K562 (cell line): ENCODE results near the gene THSD8. TPM values are rescaled to one million over a fixed set of nuclear protein-coding genes. Genes with fewer than 3 reads are reported as not detected.

Experiments
- ATF7 ChIP-seq: fragments of 450-650 bp; IDR thresholded peaks from 2 replicates; pipeline ENCODE4 v1.7.1; 2014; ENCODE audit warnings: mild to moderate bottlenecking, moderate library complexity
- CHD7 ChIP-seq: fragments of 200-600 bp; sonication (generic); IDR thresholded peaks from one replicate; pipeline ENCODE4 v1.6.1; 2012; ENCODE audit warnings: mild to moderate bottlenecking, low read depth, low read length, inconsistent platforms
- EZH2 ChIP-seq: IDR thresholded peaks from 2 replicates; pipeline ENCODE4 v1.6.1; 2012; ENCODE audit warnings: low read depth, mild to moderate bottlenecking, inconsistent platforms, low read length, borderline replicate concordance
- HOMEZ ChIP-seq: fragments of 250-450 bp; sonication (Bioruptor Pico); IDR thresholded peaks from 2 replicates; pipeline ENCODE4 v1.4.0; 2020; ENCODE audit warnings: mild to moderate bottlenecking, moderate library complexity
- NBN ChIP-seq: fragments of 450-650 bp; IDR thresholded peaks from 2 replicates; pipeline ENCODE4 v1.6.1; 2016; ENCODE audit warnings: low read depth, mild to moderate bottlenecking
- RCOR1 ChIP-seq, 2 experiments: IDR thresholded peaks; 2 replicates each; pipeline ENCODE4 v1.6.1; 2012; ENCODE audit warnings: low read depth in 2 of 2, low read length in 2 of 2, borderline replicate concordance in 1 of 2, improper control_type of control experiment in 1 of 2
- YBX1 ChIP-seq: fragments of 450-650 bp; IDR thresholded peaks from 2 replicates; pipeline ENCODE4 v1.7.1; 2016; ENCODE audit warnings: mild to moderate bottlenecking
- ZNF121 ChIP-seq: sonication (generic); formaldehyde crosslinking; conservative IDR thresholded peaks from 2 replicates; pipeline ENCODE4 v1.8.0; 2022; ENCODE audit warnings: missing genetic modification reagents
- ZNF354B ChIP-seq: fragments of 250-450 bp; sonication (Bioruptor Pico); IDR thresholded peaks from 2 replicates; pipeline ENCODE4 v1.4.0; 2020
- ZSCAN32 ChIP-seq: fragments of 450-650 bp; formaldehyde crosslinking; IDR thresholded peaks from 2 replicates; pipeline ENCODE4 v1.4.0; 2020; ENCODE audit warnings: mild to moderate bottlenecking, moderate library complexity
- polyA plus RNA-seq, 8 experiments: library from polyadenylated mRNA; depleted of rRNA in 4 of 8; stranded (reverse) in 5 of 8; unstranded in 3 of 8; fragments of >200 nt; fragmentation: Nextera tagmentation in 2 of 8; fragmentation: Illumina TruSeq in 1 of 8; extraction: Ambion mirVana in 2 of 8; extraction: Trizol in 1 of 8; gene quantifications; 2 replicates each; pipeline versions ENCODE4 v1.2.1 to v1.2.3, GENCODE V29; 2011 to 2014; ENCODE audit warnings: inconsistent platforms in 1 of 8, missing spikeins in 1 of 8
- total RNA-seq, 7 experiments: library from RNA; depleted of rRNA in 6 of 7; stranded (reverse); fragments of >200 nt in 6 of 7; fragmentation: Illumina TruSeq in 2 of 7; extraction: Trizol in 2 of 7; gene quantifications; 2 replicates each; pipeline versions ENCODE4 v1.2.1 to v1.2.3, GENCODE V29; 2011 to 2021; ENCODE audit warnings: low replicate concordance in 1 of 7
- TF ChIP-seq, protein P1 (sequence below): sonication (generic); formaldehyde crosslinking; IDR thresholded peaks from 2 replicates; pipeline ENCODE4 v1.8.1; 2023; ENCODE audit warnings: mild to moderate bottlenecking, missing genetic modification reagents, moderate library complexity
- TF ChIP-seq, protein P2 (sequence below): fragments of 250-450 bp; sonication (Bioruptor Pico); IDR thresholded peaks from 2 replicates; pipeline ENCODE4 v1.9.0; 2021; ENCODE audit warnings: mild to moderate bottlenecking

THSD8 gene
- total and polyA plus RNA-seq, 9 of the 15 experiments (the other 6 are each of a cell fraction or from before 2014, with no cell fraction given): 8.4 to 42.4 (median 19.9) TPM; not detected in 2

DNA sequence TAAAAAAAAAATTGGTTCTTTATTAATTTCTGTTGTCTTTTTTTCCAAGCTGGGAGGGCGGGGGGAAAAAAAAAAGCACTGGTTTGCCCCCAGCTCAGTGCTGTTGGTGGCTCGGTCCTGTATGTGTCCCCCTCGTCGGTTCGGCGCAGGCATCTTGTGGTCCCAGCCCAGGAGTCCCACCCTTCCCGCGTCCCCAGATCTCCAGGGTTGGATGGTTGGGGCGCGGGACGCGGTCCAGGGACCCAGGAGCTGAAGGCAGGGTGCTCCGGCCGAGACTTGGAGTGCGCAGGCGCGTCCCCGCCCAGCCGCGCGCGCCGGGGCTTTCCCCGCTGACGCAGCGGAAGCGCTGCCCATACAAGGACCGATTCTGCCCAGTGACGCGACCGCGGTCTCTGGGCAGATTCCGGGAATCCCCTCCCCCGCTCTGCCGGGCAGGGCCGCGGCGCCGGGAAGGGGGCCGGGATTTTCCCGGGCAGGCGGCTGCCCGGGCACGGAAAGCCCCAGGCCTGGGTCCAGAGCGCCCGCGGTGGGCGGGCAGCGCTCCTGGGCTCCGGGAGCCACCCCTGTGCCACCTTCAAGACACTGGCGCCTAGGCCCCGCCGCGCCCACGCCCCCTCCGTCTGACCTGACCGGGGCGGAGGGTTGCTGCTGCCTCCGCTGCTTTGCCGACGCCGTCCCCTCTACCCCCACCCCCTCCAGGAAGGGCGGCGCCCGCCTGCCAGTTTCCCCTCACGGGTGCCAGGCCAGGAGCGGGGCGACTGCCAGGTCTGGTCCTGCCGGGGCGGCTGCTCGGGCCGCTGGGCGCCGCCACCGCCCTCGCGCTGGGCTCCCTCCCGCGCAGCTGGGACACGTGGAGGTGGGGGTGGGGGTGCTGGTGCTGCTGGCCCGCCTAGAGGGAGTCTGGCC, 8.3 kb upstream of the THSD8 start (continued):
- TF ChIP-seq, protein P1, sequence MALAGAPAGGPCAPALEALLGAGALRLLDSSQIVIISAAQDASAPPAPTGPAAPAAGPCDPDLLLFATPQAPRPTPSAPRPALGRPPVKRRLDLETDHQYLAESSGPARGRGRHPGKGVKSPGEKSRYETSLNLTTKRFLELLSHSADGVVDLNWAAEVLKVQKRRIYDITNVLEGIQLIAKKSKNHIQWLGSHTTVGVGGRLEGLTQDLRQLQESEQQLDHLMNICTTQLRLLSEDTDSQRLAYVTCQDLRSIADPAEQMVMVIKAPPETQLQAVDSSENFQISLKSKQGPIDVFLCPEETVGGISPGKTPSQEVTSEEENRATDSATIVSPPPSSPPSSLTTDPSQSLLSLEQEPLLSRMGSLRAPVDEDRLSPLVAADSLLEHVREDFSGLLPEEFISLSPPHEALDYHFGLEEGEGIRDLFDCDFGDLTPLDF (CRISPR knock-in tag): no peak
- TF ChIP-seq ZNF354B (CRISPR knock-in tag) (no peak), EZH2 (no peak), YBX1 (no peak), ZNF121 (CRISPR knock-in tag) (no peak), CHD7 (peak; percentile 54), HOMEZ (CRISPR knock-in tag) (no peak), RCOR1 (IDR thresholded peaks at IDR 0.05; ENCODE audit: borderline replicate concordance in 1 of 2, low read depth in 2 of 2, low read length in 2 of 2) (no peak), NBN (no peak), ZSCAN32 (no peak), ATF7 (peak; percentile 66; the same call in 1 of the 2 replicates)
- TF ChIP-seq, protein P2, sequence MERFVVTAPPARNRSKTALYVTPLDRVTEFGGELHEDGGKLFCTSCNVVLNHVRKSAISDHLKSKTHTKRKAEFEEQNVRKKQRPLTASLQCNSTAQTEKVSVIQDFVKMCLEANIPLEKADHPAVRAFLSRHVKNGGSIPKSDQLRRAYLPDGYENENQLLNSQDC (CRISPR knock-in tag): no peak
